Thyroid gland (tissue), 4 donors: ENCODE measurements around the gene P2RY1.

Experiments used
- CTCF ChIP-seq, 6 experiments: fragments of 200-600 bp in 3 of 6; fragments of 450-650 bp in 3 of 6; sonication (generic) in 3 of 6; IDR thresholded peaks; one replicate each; pipeline ENCODE4 v1.5.1; 2016 to 2019; ENCODE audit warnings: antibody characterized with exemption in 6 of 6, mild to moderate bottlenecking in 2 of 6, inconsistent platforms in 1 of 6, moderate library complexity in 1 of 6
- POLR2A ChIP-seq, 2 donors: fragments of 450-650 bp; IDR thresholded peaks; one replicate each; pipeline ENCODE4 v1.6.1; 2017; ENCODE audit warnings: antibody characterized with exemption in 2 of 2, mild to moderate bottlenecking in 2 of 2, moderate library complexity in 1 of 2

- TF ChIP-seq CTCF (IDR thresholded peaks at IDR 0.05) (no peak), POLR2A (IDR thresholded peaks at IDR 0.05) (no peak)
These were observed 44.9 kb downstream of the P2RY1 start for GRCh38 chr3:152879790-152880174.
